ENCODE data around the gene EEF1A2. TPM values are rescaled to one million over a fixed set of nuclear protein-coding genes. Genes with fewer than 3 reads are reported as not detected.
A peak's percentile ranks its signal among the peaks of the same experiment; 100 is the strongest.

The EEF1A2 gene
- total RNA-seq, 6 experiments from 2014 or later, result 0.22 to 153 (median 1.0) TPM

GRCh38 chr20:63520934-63521601 lies 22.2 kb upstream of the EEF1A2 start:
- 6% methylated on average over 6 of the region's 68 CpGs for WGBS (ENCODE audit: insufficient coverage, low coverage, low lambda C conversion rate, missing lambda C conversion rate)
- DNase-seq (peak; percentile 77 to 83 (median 77)), ATAC-seq (peak; percentile 65 to 76 (median 67))
- TF ChIP-seq CTCF (IDR thresholded peaks at IDR 0.05) (peak in 1 of 4 donors; percentile 13), POLR2A (IDR thresholded peaks at IDR 0.05) (no peak)
- H3K9me3 ChIP-seq, result no peaks in the 10 kb centered on the region
- H3K27ac ChIP-seq, result peak overlapping the region; percentile 94 to 98 (median 98)
- peaks cover 0 to 10% (median 2%) of the 10 kb centered on the region in 4 donors for H3K4me1 ChIP-seq
- intact Hi-C loops (cut with DNase I), result no loop called here
- peak overlapping the region; percentile 67 to 78 (median 75) for H3K4me3 ChIP-seq
- H3K36me3 ChIP-seq, result no peaks in the 10 kb centered on the region
- H3K27me3 ChIP-seq, result no peaks in the 10 kb centered on the region

DNA sequence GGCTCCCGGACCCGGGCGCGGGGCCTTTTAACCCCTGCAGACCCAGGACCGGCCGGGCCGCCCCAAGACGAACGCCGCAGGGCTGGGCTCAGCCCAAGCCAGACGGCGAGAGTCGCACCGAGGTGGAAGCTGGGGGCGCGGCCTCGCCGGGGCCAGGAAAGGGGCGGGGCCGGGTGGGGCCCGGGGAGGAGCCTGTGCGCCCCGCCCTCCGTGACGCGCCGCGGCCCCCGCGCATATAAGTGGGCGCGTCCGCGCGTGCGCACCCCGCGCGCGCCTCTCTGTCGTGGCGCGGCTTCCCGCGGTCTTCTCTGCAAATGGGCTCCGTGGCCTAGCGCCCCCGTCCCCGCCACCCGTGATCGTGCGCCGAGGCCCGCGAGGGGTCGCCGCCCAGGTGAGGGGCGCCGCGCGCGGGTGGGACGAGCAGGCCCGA lies 21.6 kb upstream of the EEF1A2 start, which contains the start of gene PPDPF:
PPDPF (plus strand) TSS at position 262 of the 430 bp plus-strand sequence. CDS start 544 bp downstream, outside the sequence.
- WGBS (ENCODE audit: insufficient coverage, low coverage, low lambda C conversion rate, missing lambda C conversion rate), result 0% methylated on average over 9 of the region's 64 CpGs

DNA sequence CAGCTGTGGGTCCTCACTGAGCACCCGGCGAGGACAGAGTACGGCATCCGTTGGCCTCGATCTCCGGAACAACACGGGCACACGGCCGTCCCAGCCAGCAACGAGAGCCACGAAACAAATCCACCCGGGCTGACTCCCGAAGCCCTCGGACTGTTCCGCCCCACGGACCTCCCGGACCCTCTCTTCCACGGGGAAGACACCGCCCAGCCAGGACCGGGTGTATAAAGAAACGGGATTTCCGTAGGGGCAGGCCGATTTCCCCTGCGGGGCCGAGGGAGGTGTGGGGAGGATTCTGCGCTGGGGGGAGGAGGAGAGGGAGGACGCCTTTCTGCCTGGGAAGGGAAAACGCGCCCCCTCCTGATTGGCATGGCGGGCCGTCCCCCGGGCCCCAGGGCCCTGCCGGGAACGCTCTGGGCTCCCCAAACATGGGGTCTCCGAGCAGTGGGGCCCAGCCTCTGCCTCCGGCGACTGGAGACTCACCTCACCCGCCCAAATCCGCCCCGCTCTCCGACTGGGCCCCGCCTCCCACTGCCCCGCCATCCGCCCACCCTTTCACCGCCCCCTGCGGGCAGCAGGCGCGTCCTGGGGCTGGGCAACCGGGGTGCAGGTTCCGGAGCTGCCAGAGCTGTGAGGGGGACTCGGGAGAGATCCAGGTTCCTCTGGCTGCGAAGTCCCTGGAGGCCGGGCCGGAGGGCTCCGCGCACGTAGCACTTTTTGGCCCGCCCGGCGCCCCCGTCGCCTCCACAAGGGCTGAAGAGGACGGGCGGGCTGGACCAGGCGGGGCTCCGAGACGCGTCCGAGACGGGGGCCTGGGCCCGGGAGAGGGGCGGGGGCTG lies 21.0 kb upstream of the EEF1A2 start:
- ATAC-seq (peak; percentile 39 to 52 (median 47)), DNase-seq (peak; percentile 67 to 74 (median 72))
- peak overlapping the region; percentile 94 to 98 (median 98) for H3K27ac ChIP-seq
- peak in 2 of 4 donors; percentile 12 to 16 for TF ChIP-seq CTCF (IDR thresholded peaks at IDR 0.05)
- no peak for TF ChIP-seq POLR2A (IDR thresholded peaks at IDR 0.05)
- no peaks in the 10 kb centered on the region for H3K27me3 ChIP-seq
- H3K4me1 ChIP-seq, result peaks cover 0 to 10% (median 2%) of the 10 kb centered on the region in 4 donors
- peak overlapping the region; percentile 67 to 78 (median 75) for H3K4me3 ChIP-seq
- no peaks in the 10 kb centered on the region for H3K9me3 ChIP-seq
- WGBS (ENCODE audit: insufficient coverage, low coverage, low lambda C conversion rate, missing lambda C conversion rate), result 2% methylated on average over 28 of the region's 72 CpGs
- no peaks in the 10 kb centered on the region for H3K36me3 ChIP-seq
- intact Hi-C loops (cut with DNase I), result no loop called here

More for the DNA sequence above, 21.6 kb upstream of the EEF1A2 start, which contains the start of gene PPDPF:
- ATAC-seq (peak; percentile 87 to 95 (median 89)), DNase-seq (peak; percentile 86 to 90 (median 87))
- Histone ChIP-seq H3K4me3 (peak within 1 kb of the TSS; percentile 67 to 78 (median 75)), H3K9me3 (no peaks in the 10 kb centered on the region), H3K36me3 (no peaks in the 10 kb centered on the region), H3K27me3 (no peaks in the 10 kb centered on the region), H3K27ac (peak within 1 kb of the TSS; percentile 94 to 98 (median 98)), H3K4me1 (peaks cover 0 to 10% (median 2%) of the 10 kb centered on the region in 4 donors)
- peak; percentile 91 for TF ChIP-seq POLR2A (IDR thresholded peaks at IDR 0.05)
- no peak for TF ChIP-seq CTCF (IDR thresholded peaks at IDR 0.05)
- intact Hi-C loops (cut with DNase I), result no loop called here

GRCh38 chr20:63518946-63519667 lies 20.2 kb upstream of the EEF1A2 start:
- H3K4me3 ChIP-seq, result peak overlapping the region in 2 of 3 donors; percentile 67 to 75
- no peak for ATAC-seq
- H3K27me3 ChIP-seq, result no peaks in the 10 kb centered on the region
- intact Hi-C loops (cut with DNase I), result no loop called here
- peaks cover 0 to 10% (median 2%) of the 10 kb centered on the region in 4 donors for H3K4me1 ChIP-seq
- H3K36me3 ChIP-seq, result no peaks in the 10 kb centered on the region
- WGBS (ENCODE audit: insufficient coverage, low coverage, low lambda C conversion rate, missing lambda C conversion rate), result 62% methylated on average over 9 of the region's 32 CpGs
- no peak for TF ChIP-seq POLR2A (IDR thresholded peaks at IDR 0.05)
- TF ChIP-seq CTCF (IDR thresholded peaks at IDR 0.05), result no peak
- no peak overlapping the region for H3K27ac ChIP-seq
- DNase-seq, result peak; percentile 27 to 56 (median 46)
- H3K9me3 ChIP-seq, result no peaks in the 10 kb centered on the region

Measured in right lobe of liver (tissue), 6 donors.